Psoas muscle (tissue), 8 donors: Measurements from ENCODE around the gene ARL14. TPM values are rescaled to one million over a fixed set of nuclear protein-coding genes. Genes with fewer than 3 reads are reported as not detected.

Source experiments
- ATAC-seq, 4 donors: fragments of 200-7000 bp; cut with Tn5 transposase; one replicate each; pipeline ENCODE4 v1.9.1; 2020; ENCODE audit warnings: moderate library complexity in 3 of 4, mild to moderate bottlenecking in 2 of 4
- DNase-seq, 2 donors: peaks; one replicate each; pipeline ENCODE4 v3.0.0-alpha.2; 2020
- H3K27ac ChIP-seq: fragments of 200-600 bp; one replicate; pipeline ENCODE4 v1.8.0; 2022
- H3K27me3 ChIP-seq, 3 donors: fragments of 200-600 bp in 1 of 3; one replicate each; pipeline versions ENCODE4 v1.6.1 to v1.8.0; 2013 to 2022; ENCODE audit warnings: low read length in 2 of 3, mild to moderate bottlenecking in 2 of 3, moderate library complexity in 1 of 3; ENCODE audit not compliant: insufficient read depth in 3 of 3
- H3K36me3 ChIP-seq, 2 donors: fragments of 200-600 bp in 1 of 2; one replicate each; pipeline versions ENCODE4 v1.6.1 to v1.8.0; 2013 to 2022; ENCODE audit warnings: low read depth in 1 of 2, mild to moderate bottlenecking in 1 of 2, moderate library complexity in 1 of 2; ENCODE audit not compliant: insufficient read depth in 1 of 2
- H3K4me1 ChIP-seq: fragments of 200-600 bp; one replicate; pipeline ENCODE4 v1.8.0; 2022
- H3K4me3 ChIP-seq: fragments of 200-600 bp; one replicate; pipeline ENCODE4 v1.8.0; 2022; ENCODE audit warnings: mild to moderate bottlenecking
- H3K9me3 ChIP-seq: fragments of 200-600 bp; one replicate; pipeline ENCODE4 v1.8.0; 2022
- WGBS, 3 donors: extraction: QIAGEN DNeasy Blood & Tissue Kit; methylation state at CpG; one replicate each; pipeline versions ENCODE4 v1.1.6 to v1.1.7; 2013; 5-methylcytosine and 5-hydroxymethylcytosine counted together
- intact Hi-C, 2 donors: fragments of 100-400 bp; cut with DNase I; formaldehyde crosslinking; loops; one replicate each; pipeline versions ENCODE4 v1.11.0 to v1.14.2; 2022
- polyA plus RNA-seq, 3 donors: library from polyadenylated mRNA; stranded (reverse); fragments of 200-250 nt; gene quantifications; one replicate each; pipeline ENCODE4 v1.2.3, GENCODE V29; 2013
- total RNA-seq, 4 donors: library from RNA; stranded (reverse); fragmentation: NEBNext Ultra II Directional in 2 of 4; extraction: Animal tissue kit (Norgen Biotek cat#: 25700) in 2 of 4; gene quantifications; one replicate each; pipeline versions ENCODE4 v1.2.1 to v1.2.4, GENCODE V29; 2021 to 2023
- TF ChIP-seq, protein P1 (sequence below): fragments of 200-600 bp; IDR thresholded peaks from one replicate; pipeline ENCODE4 v1.8.0; 2022; ENCODE audit warnings: antibody characterized with exemption
- donor health status: healthy with polysubstance abuse.
- donor health status: DM: no; HTN: no; CAD: no; lungs with moderate emphysema.
- donor health status: Bipolar disorder and iron deficiency.
- donor health status: healthy.
- donor health status: DM: yes; HTN: yes; CAD: no.
- donor health status: DM: no; HTN: no; CAD: no.
- donor health status: DM: no; HTN: no; CAD: no.
- donor health status: DM: yes; HTN: yes; CAD: no.

The ARL14 gene
- total and polyA plus RNA-seq, 7 donors, result 0.03 TPM; not detected in 6

DNA sequence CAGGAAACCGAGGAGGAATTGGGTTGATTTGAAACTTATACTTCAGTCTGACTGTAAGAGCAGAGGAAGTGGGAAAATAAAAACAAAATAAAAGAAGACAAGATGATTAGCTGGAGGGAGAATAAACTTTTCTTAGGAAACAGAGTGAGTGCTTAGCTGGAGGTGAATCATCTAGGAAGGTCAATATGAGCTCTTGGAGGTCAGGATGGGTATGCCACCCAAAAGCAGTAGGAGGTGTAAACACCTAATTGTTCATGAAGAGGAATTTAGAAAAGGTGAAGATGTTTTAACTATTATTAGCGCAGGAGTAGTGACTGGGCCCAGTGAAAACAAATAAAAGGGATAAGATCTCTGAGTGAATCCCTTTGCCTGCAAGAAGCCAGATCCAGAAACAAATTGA, 39.9 kb upstream of the ARL14 start:
- H3K9me3 ChIP-seq, result no peaks in the 10 kb centered on the region
- DNase-seq, result no peak
- ATAC-seq, result no peak
- no peak overlapping the region for H3K27ac ChIP-seq
- whole genome bisulfite sequencing, 3 donors, result 86 to 94% (median 89%) methylated on average over 2 of the region's 2 CpGs
- no peaks in the 10 kb centered on the region for H3K36me3 ChIP-seq
- TF ChIP-seq, protein P1, sequence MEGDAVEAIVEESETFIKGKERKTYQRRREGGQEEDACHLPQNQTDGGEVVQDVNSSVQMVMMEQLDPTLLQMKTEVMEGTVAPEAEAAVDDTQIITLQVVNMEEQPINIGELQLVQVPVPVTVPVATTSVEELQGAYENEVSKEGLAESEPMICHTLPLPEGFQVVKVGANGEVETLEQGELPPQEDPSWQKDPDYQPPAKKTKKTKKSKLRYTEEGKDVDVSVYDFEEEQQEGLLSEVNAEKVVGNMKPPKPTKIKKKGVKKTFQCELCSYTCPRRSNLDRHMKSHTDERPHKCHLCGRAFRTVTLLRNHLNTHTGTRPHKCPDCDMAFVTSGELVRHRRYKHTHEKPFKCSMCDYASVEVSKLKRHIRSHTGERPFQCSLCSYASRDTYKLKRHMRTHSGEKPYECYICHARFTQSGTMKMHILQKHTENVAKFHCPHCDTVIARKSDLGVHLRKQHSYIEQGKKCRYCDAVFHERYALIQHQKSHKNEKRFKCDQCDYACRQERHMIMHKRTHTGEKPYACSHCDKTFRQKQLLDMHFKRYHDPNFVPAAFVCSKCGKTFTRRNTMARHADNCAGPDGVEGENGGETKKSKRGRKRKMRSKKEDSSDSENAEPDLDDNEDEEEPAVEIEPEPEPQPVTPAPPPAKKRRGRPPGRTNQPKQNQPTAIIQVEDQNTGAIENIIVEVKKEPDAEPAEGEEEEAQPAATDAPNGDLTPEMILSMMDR, result no peak
- intact Hi-C loops, result no loop called here
- H3K4me1 ChIP-seq, result no peaks in the 10 kb centered on the region
- H3K4me3 ChIP-seq, result no peak overlapping the region
- H3K27me3 ChIP-seq, result no peaks in the 10 kb centered on the region

DNA sequence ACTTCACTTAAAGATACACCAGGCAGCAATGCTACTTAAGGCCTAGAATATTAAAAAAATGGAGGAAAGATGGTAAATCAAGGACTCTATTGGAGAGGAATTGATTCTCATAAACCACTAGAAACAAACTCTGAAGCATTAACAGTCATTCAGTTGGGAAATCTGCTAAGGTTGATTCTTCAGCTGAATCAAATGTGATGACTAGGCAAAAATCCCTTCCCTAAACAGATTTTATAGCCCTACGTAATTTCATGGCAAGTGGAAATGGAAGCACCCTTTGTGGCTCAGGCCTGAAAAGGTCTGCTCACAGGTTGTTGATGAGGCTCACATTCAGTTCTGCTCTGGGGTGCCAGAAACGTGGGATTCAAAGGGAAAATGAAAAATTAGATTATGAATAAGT, 38.8 kb upstream of the ARL14 start:
- H3K4me3 ChIP-seq, result no peak overlapping the region
- no peaks in the 10 kb centered on the region for H3K9me3 ChIP-seq
- H3K36me3 ChIP-seq, result no peaks in the 10 kb centered on the region
- H3K4me1 ChIP-seq, result no peaks in the 10 kb centered on the region
- no peak overlapping the region for H3K27ac ChIP-seq
- H3K27me3 ChIP-seq, result no peaks in the 10 kb centered on the region
- TF ChIP-seq, protein P1, result no peak
- DNase-seq (no peak), ATAC-seq (no peak)
- WGBS, 3 donors, result 64 to 75% (median 64%) methylated on average over 2 of the region's 2 CpGs
- intact Hi-C loops, result no loop called here

DNA sequence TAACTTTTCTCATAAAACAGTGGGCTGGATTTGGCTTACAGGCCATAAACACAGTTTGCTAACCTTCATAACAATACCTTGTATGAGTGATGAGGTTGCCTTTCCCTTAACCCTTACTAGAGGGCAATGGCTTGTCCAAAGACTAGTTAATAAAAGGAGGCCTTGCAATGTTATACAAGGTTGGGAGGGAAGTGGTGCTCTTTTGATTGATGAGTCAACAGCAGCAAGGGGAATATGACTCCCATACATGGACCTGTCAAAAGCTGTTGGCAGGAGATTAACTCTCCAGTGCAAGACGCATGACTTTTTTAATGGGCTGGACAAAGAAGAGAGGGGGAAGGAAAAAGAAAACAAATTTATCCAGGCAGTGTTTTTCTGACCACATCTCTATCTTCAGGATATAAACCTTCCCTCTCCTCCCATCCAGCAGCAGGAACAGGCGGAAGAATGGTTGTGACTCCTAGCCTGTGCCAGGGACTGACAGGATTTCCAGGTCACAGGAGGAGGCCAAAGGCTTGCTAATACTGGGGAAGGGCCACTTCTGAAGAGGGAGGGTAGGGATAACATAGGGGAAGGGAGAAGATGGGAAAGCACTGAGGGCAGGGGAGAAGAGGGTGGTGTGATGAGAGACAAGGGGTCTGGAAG, 35.2 kb upstream of the ARL14 start:
- ATAC-seq, result peak; percentile 94 to 98 (median 97)
- 47 to 52% (median 51%) methylated on average over 2 of the region's 2 CpGs for WGBS, 3 donors
- intact Hi-C loops, result no loop called here
- Histone ChIP-seq H3K36me3 (no peaks in the 10 kb centered on the region), H3K9me3 (no peaks in the 10 kb centered on the region), H3K27me3 (no peaks in the 10 kb centered on the region), H3K4me3 (no peak overlapping the region), H3K4me1 (no peaks in the 10 kb centered on the region), H3K27ac (peak overlapping the region; percentile 54)
- TF ChIP-seq, protein P1, result no peak
- no peak for DNase-seq

DNA sequence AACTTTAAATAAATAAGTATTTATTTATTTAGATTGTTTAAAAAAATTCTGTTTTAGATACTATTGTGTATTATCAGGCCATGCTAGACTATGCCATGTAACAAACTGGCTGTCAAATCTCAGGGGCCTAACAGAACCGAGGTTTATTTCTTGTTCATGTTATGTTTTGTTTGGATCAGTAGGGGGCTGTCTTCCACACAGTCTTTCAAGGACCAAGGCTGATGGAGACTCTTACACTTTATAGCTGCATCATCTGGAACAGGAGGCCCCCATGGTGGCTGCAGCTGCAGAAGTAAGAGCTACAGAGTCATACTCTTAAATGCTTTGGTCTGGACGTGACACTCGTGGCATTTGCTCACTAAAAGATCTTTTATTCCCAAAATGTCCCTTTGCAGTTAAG, 33.0 kb upstream of the ARL14 start:
- no peaks in the 10 kb centered on the region for H3K27me3 ChIP-seq
- no peak overlapping the region for H3K27ac ChIP-seq
- no peak for ATAC-seq
- H3K9me3 ChIP-seq, result no peaks in the 10 kb centered on the region
- 75 to 80% (median 76%) methylated on average over 3 of the region's 3 CpGs for WGBS, 3 donors
- H3K36me3 ChIP-seq, result no peaks in the 10 kb centered on the region
- no peak for DNase-seq
- TF ChIP-seq, protein P1, result no peak
- intact Hi-C loops, result no loop called here
- H3K4me3 ChIP-seq, result no peak overlapping the region
- no peaks in the 10 kb centered on the region for H3K4me1 ChIP-seq

DNA sequence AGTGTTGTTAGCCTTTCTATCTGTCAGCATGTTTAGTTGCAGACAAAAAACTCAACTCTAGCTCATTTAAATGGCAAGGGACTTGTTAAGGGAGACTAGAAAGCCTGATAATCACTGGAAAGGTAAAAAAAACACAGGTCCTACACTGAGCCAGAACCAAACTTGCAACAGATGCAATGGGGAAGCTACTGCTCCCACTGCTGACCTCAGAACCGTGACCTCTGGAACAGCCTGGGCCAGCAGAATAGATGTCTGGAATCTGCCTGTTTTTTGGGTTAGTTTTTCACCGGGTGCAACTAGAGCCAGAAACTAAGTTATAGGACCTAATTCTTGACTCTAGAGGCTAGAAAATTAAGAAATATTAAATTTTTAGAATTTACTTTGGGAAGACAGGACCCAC, 32.5 kb upstream of the ARL14 start:
- Histone ChIP-seq H3K4me1 (no peaks in the 10 kb centered on the region), H3K27me3 (no peaks in the 10 kb centered on the region), H3K4me3 (no peak overlapping the region), H3K27ac (no peak overlapping the region), H3K9me3 (no peaks in the 10 kb centered on the region), H3K36me3 (no peaks in the 10 kb centered on the region)
- ATAC-seq (no peak), DNase-seq (no peak)
- intact Hi-C loops, result no loop called here
- TF ChIP-seq, protein P1, result no peak
- 60 to 71% (median 69%) methylated on average over 2 of the region's 2 CpGs for WGBS, 3 donors
